BE2C (cell line): ENCODE measurements around the gene FGF22.
"Not testable (repeated sequence)": the region's sequence is repeated elsewhere in the genome, so short reads cannot be mapped to it uniquely, and the experiment has no call there.

Experiments
- DNase-seq: peaks from one replicate; pipeline ENCODE4 v3.0.0-alpha.2; 2020
- H3K27me3 ChIP-seq: fragments of 250-450 bp; sonication (Bioruptor Pico); 2 replicates; pipeline ENCODE4 v1.5.1; 2020; ENCODE audit warnings: mild to moderate bottlenecking
- H3K36me3 ChIP-seq: fragments of 250-450 bp; sonication (Bioruptor Pico); 2 replicates; pipeline ENCODE4 v1.5.1; 2020; ENCODE audit warnings: mild to moderate bottlenecking
- H3K4me1 ChIP-seq: fragments of 250-450 bp; sonication (Bioruptor Pico); 2 replicates; pipeline ENCODE4 v1.5.1; 2020
- H3K4me3 ChIP-seq: 2 replicates; pipeline ENCODE4 v1.5.1; 2011; ENCODE audit warnings: low read depth, low read length
- H3K9me3 ChIP-seq: fragments of 250-450 bp; sonication (Bioruptor Pico); 2 replicates; pipeline ENCODE4 v1.5.1; 2020
- CTCF ChIP-seq: IDR thresholded peaks from 2 replicates; pipeline ENCODE4 v1.5.1; 2012; ENCODE audit warnings: mild to moderate bottlenecking, low read depth, low read length

Gene FGF22

DNA sequence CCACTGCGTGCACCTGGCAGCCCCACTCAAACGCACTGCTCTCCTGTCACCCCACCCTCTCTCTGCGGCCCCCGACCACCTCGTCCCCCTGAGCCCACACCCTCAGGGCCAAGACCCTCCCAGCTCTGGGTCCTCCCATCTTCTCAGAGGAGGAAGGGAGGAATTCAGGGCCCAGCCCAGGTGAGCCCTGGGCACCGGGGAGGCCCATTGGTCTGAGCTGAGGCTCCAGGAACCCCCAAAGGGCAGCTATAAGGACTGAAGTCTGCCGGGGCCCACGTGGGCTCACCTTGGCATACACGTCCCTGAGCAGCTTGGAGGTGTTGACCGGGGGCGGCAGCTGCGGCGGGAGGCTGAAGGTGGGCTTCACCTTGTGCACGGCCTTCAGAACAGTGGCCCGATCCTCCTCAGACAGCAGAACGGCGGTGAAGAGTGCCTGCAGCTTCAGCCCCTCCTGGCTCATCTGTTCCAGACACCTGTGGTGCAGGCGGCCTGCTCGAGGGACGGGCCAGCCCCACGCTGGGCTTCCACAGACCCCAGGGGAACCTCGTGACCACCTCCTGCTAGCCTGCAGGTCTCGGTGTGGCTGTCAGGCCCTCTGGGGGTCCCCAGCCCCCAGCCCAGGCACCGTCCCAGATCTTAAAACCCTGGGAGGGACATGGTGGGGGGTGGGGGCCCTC lies 15.1 kb upstream of the FGF22 start:
- Histone ChIP-seq H3K4me3 (no peak overlapping the region), H3K36me3 (peaks cover 73% of the 10 kb centered on the region)

GRCh38 chr19:625257-625656 lies 14.4 kb upstream of the FGF22 start:
- no peaks in the 10 kb centered on the region for H3K9me3 ChIP-seq
- TF ChIP-seq CTCF, result no peak
- peaks cover 8% of the 10 kb centered on the region for H3K4me1 ChIP-seq
- H3K36me3 ChIP-seq, result peaks cover 69% of the 10 kb centered on the region
- no peak overlapping the region for H3K4me3 ChIP-seq
- no peaks in the 10 kb centered on the region for H3K27me3 ChIP-seq
- no peak for DNase-seq

More for the DNA sequence above, 15.1 kb upstream of the FGF22 start:
- H3K4me1 ChIP-seq, result peaks cover 8% of the 10 kb centered on the region
- DNase-seq, result no peak
- no peak for TF ChIP-seq CTCF
- H3K9me3 ChIP-seq, result no peaks in the 10 kb centered on the region
- no peaks in the 10 kb centered on the region for H3K27me3 ChIP-seq

GRCh38 chr19:626566-626965 lies 13.1 kb upstream of the FGF22 start:
- H3K4me1 ChIP-seq, H3K9me3 ChIP-seq, H3K27me3 ChIP-seq, DNase-seq, H3K4me3 ChIP-seq: not testable (repeated sequence)
- H3K36me3 ChIP-seq, result peaks cover 67% of the 10 kb centered on the region

GRCh38 chr19:628168-628567 lies 11.5 kb upstream of the FGF22 start:
- H3K4me1 ChIP-seq, result peaks cover 8% of the 10 kb centered on the region
- no peak for DNase-seq
- no peak overlapping the region for H3K4me3 ChIP-seq
- TF ChIP-seq CTCF, result peak; percentile 53
- no peaks in the 10 kb centered on the region for H3K9me3 ChIP-seq
- H3K27me3 ChIP-seq, result no peaks in the 10 kb centered on the region
- H3K36me3 ChIP-seq, result peaks cover 56% of the 10 kb centered on the region

- not testable (repeated sequence) for H3K27me3 ChIP-seq, H3K9me3 ChIP-seq, H3K4me1 ChIP-seq, H3K4me3 ChIP-seq
- DNase-seq, result peak; percentile 83
- H3K36me3 ChIP-seq, result peaks cover 43% of the 10 kb centered on the region
- TF ChIP-seq CTCF, result peak; percentile 25; the same call in 1 of the 2 replicates
Measured at GRCh38 chr19:629515-629914, 10.2 kb upstream of the FGF22 start.

GRCh38 chr19:629961-630714 lies 9.5 kb upstream of the FGF22 start:
- DNase-seq, result no peak
- no peak overlapping the region for H3K4me3 ChIP-seq
- H3K9me3 ChIP-seq, result no peaks in the 10 kb centered on the region
- TF ChIP-seq CTCF, result peak; percentile 1; the same call in 1 of the 2 replicates
- H3K27me3 ChIP-seq, result no peaks in the 10 kb centered on the region
- H3K4me1 ChIP-seq, result peaks cover 2% of the 10 kb centered on the region; the same call in 1 of the 2 replicates
- peaks cover 36% of the 10 kb centered on the region for H3K36me3 ChIP-seq
